Stimulated activated CD8-positive, alpha-beta memory T cell treated with anti-CD3 and anti-CD28 coated beads, Interleukin-4, amount 100 ng/mL, for 4 hours (primary cell): ENCODE data around the gene PRKAR2A.
A peak's percentile ranks its signal among the peaks of the same experiment; 100 is the strongest.

ENCODE experiments used
- DNase-seq, 2 donors: peaks; one replicate each; pipeline ENCODE4 v3.0.0-alpha.2; 2020; ENCODE audit warnings: low read depth in 2 of 2, low spot score in 1 of 2

Gene PRKAR2A

DNA sequence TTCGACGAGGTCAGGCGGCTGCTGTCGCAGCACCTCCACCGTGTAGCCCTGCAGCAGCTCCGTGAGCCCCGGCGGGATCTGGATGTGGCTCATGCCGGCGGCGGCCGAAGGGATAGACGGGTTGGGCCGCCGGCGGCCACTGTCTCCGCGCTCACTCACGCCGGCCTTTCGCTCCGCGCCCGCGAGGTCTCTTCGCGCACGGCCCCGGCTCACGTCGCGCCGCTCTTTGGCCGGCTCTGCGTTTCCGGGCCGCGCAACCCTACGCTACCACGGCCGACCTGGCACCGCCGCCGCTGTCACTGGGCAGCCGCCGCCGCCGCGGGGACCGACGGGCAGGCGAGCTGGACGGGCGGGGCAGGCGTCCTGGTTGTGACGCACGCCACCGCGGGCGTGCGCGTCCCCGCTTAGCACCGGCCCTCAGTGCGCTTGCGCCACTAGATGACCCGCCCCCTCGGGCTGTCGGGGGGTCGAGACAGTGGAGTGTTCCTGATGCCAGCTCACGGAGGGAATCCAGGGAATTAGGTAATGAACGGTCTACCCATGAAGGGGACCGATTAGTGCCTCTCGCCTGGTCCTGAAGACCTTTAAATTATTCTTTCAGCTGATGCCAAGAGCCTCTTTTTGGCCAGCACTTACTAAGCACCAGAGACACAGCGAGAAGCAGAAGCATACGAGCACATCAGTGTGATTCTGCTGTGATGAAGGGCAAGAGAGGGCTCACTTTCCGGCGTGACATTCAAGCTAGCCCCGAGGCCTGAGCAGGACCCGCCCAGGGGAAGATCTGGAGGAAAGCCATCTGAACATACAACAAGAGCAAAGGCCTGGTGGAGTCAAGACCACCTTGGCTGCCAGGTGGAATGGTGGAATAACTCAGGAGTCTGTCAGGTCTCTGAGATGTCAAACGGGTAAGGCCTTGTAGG, at the start of gene PRKAR2A:
PRKAR2A (minus strand) TSS at position 371 of the 920 bp plus-strand sequence; CDS start at position 93, 278 bp downstream.
- peak; percentile 42 to 71 for DNase-seq

DNA sequence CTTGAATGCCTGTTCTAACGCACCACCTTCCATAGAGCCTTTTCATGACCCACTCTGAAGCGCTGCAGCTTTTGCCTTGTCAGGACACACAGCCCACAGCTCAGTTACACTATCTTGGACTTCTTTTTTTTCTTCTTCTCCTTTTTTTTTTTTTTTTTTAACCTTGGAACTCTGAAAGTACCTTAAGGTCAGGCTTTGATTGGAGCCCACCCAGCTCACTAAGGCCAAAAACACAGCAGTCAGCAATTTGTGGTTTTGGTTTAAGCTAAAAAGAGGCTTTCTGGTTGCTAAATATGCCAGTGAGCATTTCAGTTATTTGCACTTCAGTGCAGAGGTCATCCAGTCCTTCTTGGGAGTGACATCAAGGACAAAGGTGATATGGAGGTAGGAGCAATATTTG, 49.3 kb upstream of the PRKAR2A start:
- DNase-seq, result no peak

- DNase-seq, result no peak
These were observed 46.8 kb upstream of the PRKAR2A start for GRCh38 chr3:48894516-48894915.

DNA sequence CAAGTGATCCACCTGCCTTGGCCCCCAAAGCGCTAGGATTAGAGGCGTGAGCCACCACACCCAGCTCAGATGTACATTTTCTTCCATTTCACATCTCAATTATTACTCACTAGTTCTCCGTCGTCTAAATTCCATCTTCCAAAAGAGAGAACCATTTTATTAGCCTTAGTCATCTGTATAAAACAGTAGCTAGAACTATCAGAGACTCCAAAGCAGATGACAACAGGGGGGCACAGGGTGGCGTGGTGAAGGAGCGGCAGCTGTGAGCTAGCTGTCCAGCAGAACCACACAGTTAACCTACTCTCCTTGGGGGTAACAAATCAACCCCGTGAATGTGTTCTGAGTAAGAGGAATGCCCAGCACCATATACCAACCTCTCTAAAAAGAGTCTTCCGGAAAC, 43.9 kb upstream of the PRKAR2A start:
- no peak for DNase-seq

DNA sequence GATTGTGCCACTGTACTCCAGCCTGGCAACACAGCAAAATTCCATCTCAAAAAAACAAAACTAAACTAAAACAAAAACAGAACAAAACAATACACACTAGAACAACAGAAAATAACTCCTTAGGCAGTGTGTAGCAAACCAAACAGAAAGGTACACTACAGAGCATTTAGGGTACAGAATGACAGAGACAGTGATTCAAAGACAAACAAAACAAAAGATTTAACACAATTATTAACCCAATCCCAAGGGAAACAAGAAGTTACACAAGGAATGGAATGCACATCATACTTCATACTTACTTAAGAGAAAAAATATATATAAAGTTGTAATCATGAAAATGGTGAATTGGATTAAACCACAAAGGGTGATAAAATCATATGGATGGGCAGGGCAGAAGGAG, 38.1 kb upstream of the PRKAR2A start:
- DNase-seq, result no peak

GRCh38 chr3:48881652-48882114, 34.0 kb upstream of the PRKAR2A start:
- DNase-seq, result no peak

DNA sequence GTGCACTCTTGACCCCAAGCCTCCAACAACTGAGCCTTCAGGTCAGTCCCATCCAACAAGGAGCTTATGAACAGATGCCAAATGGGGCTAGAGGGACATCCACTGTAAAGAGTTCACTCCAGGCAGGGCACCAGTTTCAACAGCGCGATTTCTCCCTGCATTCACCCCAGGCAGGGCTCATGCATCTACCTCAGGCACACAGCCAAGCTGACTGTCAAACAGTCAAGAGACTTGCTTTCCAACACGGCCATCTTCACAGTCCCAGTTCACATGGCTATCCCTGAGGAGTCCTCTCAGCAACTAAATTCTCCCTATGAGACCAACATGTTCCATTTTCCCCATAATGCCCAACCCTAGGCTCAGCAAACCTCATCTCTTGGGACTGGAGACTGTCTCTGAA, 33.3 kb upstream of the PRKAR2A start:
- DNase-seq, result no peak

- DNase-seq, result no peak
These were observed 32.3 kb upstream of the PRKAR2A start for GRCh38 chr3:48879994-48880377.

DNA sequence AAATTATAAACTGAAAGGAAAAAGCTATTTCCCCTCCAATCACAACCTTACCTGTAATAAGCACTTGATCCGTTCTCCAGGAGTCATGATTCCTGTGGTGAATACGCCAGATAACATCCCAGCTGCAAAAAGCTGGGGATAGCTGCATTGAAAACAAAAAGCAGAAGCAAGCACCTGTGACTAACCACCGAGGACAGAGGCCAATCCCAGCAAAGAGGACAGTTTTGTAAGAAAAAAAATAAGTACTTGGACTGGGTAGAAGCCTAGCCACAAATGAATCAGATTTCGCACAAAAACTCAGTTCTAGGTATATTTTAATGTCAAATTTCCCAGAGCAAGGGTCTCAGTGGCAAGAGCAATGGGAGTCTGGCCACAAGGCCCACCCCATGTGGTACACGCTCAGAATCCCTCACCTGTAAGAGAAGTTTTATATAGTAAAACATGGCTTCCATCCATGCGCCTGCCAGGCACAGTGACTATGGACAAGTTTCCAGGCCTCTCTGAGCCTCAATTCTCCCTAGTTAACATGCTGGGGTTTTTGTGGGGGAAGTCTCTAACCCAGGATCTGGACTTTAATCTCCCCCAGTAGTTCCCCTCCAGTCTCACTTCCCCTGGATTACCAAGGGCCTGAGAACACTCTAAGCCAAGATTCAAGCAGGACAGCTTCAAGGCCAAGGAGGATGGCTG, 31.8 kb upstream of the PRKAR2A start:
- no peak for DNase-seq

GRCh38 chr3:48877671-48878070, 30.0 kb upstream of the PRKAR2A start:
- no peak for DNase-seq

DNA sequence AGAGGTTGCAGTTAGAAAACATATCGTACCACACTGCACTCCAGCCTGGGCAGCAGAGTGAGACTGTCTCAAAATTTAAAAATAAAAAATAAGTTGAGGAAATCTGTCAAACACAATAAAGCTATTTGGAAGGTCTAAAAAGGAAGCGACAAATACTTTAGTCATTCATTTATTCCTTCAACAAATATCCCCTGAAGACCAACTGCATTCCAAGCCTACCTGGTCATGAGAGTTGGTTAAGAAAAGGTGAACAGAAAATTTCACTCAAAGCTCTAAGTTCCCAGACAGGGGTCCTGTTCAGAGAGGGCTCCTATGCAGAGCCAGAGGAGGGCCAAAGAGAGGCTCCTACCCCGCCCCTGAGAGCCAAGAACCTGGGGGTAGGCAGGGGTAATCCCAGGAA, 15.4 kb upstream of the PRKAR2A start:
- DNase-seq, result no peak

DNA sequence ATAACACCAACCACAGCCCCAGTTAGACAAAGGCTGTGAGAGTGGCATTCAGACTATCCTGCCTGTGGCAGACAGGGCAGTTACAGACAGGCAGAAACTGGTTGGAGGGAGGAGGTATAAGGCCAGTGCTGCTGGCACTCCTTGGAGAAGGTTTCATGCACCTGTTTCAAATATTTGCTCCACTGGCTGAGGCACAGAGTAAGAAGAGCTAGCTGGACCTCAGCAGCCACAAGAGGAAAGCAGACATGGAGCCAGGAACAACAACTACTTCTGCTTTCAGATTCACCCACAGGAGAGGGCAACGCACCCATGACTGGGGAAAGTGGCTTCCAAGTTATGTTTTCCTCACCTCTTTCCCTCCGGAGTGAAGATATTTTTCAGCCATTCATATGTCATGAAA, 11.5 kb upstream of the PRKAR2A start:
- no peak for DNase-seq

- DNase-seq, result no peak
These were observed 11.0 kb upstream of the PRKAR2A start for GRCh38 chr3:48858709-48859108.

- no peak for DNase-seq
These were observed 10.0 kb upstream of the PRKAR2A start for GRCh38 chr3:48857641-48858040.

DNA sequence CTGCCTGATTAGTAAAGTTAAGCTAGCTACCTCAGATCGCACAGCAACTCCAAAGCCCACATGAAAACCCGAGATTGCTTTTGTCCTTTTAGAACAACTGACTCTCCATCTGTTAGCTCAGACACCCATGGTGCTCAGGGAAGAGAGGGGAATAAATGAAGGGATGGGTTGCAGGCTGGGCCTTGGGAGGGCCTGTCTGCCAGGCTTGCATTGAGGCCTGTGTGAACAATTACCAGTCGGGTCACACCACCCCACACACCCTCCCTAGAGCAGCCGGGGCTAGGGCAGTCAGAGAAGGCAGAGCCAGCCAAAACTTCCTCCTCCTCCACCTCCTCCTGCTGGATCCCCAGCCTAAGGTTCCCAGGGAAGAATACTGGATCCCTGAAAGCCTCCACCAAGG, 8.8 kb upstream of the PRKAR2A start:
- DNase-seq, result no peak

DNA sequence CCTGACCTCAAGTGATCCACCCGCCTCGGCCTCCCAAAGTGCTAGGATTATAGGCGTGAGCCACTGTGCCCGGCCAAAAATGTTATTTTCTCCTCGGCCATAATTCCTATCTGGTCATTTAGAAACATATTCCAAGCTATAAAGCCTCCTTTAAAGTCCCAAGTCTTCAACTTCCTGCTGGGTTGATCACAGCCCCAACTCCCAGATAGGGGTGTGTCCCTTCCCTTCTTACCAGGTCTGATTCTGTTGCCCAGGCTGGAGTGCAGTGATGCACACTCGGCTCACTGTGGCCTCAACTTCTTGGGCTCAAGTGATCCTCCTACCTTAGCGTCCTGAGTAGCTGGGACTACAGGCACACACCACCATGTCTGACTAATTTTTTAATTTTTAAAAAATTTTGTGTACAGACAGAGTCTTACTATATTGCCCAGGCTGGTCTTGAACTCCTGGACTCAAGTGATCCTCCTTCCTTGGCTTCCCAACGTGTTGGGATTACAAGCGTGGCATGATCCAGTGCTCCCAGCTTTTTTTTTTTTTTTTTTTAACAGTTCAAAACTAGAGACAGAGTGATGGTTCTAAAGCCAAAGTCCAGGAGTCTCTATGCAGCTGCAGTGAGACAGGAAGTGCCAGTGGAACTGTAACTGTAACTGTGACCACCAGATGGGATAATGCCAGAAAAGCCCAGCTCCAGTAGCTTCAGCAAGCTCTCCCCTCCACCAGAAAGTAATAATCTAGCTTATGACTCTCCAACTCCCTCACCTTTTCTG, 8.2 kb upstream of the PRKAR2A start:
- DNase-seq, result no peak

DNA sequence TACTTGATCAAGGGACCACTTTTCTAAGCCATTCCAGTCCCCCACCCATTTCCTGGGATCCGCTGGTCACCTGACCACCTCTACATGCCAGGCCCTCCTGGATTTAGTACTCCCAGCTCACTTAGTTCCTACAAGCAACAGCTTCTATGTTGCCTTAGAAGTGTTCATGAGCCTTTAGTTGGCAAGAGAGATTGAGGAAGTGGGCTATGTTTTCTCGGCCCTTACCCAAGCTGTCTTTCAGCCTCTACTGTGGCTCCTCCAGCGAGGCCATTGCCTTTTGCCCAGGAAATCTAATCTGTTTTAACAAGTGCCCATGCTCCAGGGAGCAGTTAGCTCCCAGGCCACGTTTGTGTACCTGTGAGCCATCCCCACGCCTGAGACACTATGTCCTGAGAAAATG, 4.5 kb upstream of the PRKAR2A start:
- DNase-seq, result no peak

DNA sequence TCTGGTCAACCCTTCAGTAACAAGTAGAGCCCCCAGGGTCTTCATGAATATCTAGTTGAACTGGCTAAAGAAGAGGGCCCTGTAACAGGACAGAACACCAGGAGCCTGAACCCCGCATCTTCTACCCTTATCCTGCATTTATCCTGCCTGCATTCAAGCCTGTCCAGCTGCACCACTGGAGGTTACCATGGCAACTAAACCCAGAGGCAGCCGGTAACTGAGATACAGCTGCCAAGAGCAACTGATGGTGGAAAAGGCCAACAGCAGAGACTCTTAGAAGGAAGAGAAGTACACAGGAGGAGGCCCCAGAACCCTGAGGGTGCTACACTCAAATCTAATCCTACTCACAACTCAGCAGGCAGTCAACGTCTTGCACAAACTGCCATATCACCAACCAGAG, 3.7 kb upstream of the PRKAR2A start:
- DNase-seq, result no peak

DNA sequence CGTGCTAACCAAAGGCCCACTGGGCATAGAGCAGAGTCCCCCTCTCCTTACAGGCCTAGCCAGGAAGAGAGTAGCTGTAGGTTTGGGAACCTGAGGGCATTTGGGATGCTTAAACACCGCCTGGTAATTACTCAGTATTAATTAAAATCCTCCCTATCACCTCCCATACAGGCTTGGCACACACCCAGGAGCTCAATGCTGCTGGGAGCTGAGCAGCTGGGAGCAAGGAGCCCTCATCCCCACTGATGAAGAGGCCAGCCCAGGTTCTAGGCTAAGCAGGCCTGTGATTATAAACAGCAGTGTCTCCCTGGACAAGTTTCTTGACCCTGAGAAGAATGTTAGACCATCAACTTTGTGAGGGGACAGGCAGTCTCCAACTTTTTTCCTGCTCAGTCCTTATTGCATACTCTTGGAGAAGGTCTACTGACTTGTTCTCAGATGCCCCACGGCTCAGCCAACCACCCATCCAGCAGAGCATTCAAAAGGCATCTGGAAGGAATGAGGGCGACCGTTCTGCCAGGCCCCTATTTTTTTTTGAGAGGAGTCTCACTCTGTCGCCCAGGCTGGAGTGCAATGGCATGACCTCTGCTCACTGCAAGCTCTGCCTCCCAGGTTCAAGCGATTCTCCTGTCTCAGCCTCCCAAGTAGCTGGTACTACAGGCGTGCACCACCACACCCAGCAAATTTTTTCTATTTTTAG, 1.3 kb upstream of the PRKAR2A start:
- DNase-seq, result no peak

GRCh38 chr3:48847053-48847503, 596 bp downstream of the PRKAR2A start:
- DNase-seq, result peak; percentile 13 to 17

GRCh38 chr3:48845170-48845569, 2.5 kb downstream of the PRKAR2A start:
- DNase-seq, result no peak
